Endothelial cell of umbilical vein (primary cell): ENCODE data around the gene STK32A. TPM values are rescaled to one million over a fixed set of nuclear protein-coding genes. Genes with fewer than 3 reads are reported as not detected.

Experiments
- BruUV-seq: library from RNA; stranded (reverse); fragments of 400-500 nt; replicated peaks from 2 replicates; lab custom pipeline; 2021; lab: Mats Ljungman, UMichigan
- CTCF ChIA-PET: fragments of 300-600, 350-600 bp; sonication (Branson Sonifier 250); formaldehyde crosslinking; loops from one replicate; lab custom pipeline; 2021; ENCODE audit warnings: antibody characterized with exemption, inconsistent platforms; lab: Charles Lee
- POLR2A ChIA-PET: fragments of 300-600, 350-600 bp; sonication (Branson Sonifier 250); formaldehyde crosslinking; loops from one replicate; lab custom pipeline; 2021; ENCODE audit warnings: antibody characterized with exemption, inconsistent platforms; lab: Charles Lee
- DNase-seq: peaks from one replicate; pipeline ENCODE4 v3.0.0-alpha.2; 2011; ENCODE audit warnings: low read depth, low spot score
- FAIRE-seq: peaks from 2 replicates; lab custom pipeline; 2011; peaks lifted over from hg19 to GRCh38; lab: Jason Lieb, UNC
- H2AFZ ChIP-seq: 2 replicates; pipeline ENCODE4 v1.6.0; 2012; ENCODE audit warnings: low read depth, low read length, control low read depth, inconsistent platforms
- H3K27ac ChIP-seq: 2 replicates; pipeline ENCODE4 v1.5.1; 2011; ENCODE audit warnings: low read depth, mild to moderate bottlenecking, control low read depth, low read length, moderate library complexity; ENCODE audit not compliant: insufficient read depth
- H3K27me3 ChIP-seq, 2 experiments: 2 replicates each; pipeline versions ENCODE4 v1.6.0 to v1.6.1; 2011; ENCODE audit warnings: low read length in 2 of 2, mixed read lengths in 1 of 2; ENCODE audit not compliant: control insufficient read depth in 2 of 2, insufficient read depth in 2 of 2
- H3K36me3 ChIP-seq, 2 experiments: 2 replicates in 1 of 2; 3 replicates in 1 of 2; pipeline ENCODE4 v1.5.1; 2011; ENCODE audit warnings: low read length in 2 of 2, mild to moderate bottlenecking in 1 of 2, moderate library complexity in 1 of 2; ENCODE audit not compliant: control insufficient read depth in 2 of 2, insufficient read depth in 2 of 2; ENCODE audit errors: extremely low read depth in 1 of 2
- H3K4me1 ChIP-seq: 3 replicates; pipeline ENCODE4 v1.5.1; 2011; ENCODE audit warnings: mild to moderate bottlenecking, low read length; ENCODE audit not compliant: control insufficient read depth, insufficient read depth; ENCODE audit errors: extremely low read depth
- H3K4me2 ChIP-seq: 2 replicates; pipeline ENCODE4 v1.6.1; 2011; ENCODE audit warnings: low read length, control low read depth, mixed read lengths; ENCODE audit not compliant: insufficient read depth
- H3K4me3 ChIP-seq, 3 experiments: fragments of 200-600 bp in 1 of 3; sonication (generic), shearing (Covaris generic) in 1 of 3; replicated peaks in 1 of 3; 2 replicates each; pipeline ENCODE4 v1.5.1; 2011 to 2016; ENCODE audit warnings: control low read depth in 3 of 3, low read length in 3 of 3, mild to moderate bottlenecking in 2 of 3, inconsistent platforms in 1 of 3, low read depth in 1 of 3, moderate library complexity in 1 of 3; ENCODE audit not compliant: insufficient read depth in 1 of 3
- H3K79me2 ChIP-seq: 2 replicates; pipeline ENCODE4 v1.6.0; 2012; ENCODE audit warnings: low read length, inconsistent platforms; ENCODE audit not compliant: control insufficient read depth, insufficient read depth
- H3K9ac ChIP-seq: replicated peaks from 2 replicates; pipeline ENCODE3; 2011; ENCODE audit warnings: low read length, control low read depth; ENCODE audit not compliant: insufficient read depth; ENCODE audit errors: extremely low read depth
- H3K9me1 ChIP-seq: replicated peaks from 3 replicates; pipeline ENCODE4 v1.6.0; 2011; ENCODE audit warnings: mild to moderate bottlenecking, low read length; ENCODE audit not compliant: control insufficient read depth, insufficient read depth; ENCODE audit errors: extremely low read depth
- H3K9me3 ChIP-seq: replicated peaks from 2 replicates; pipeline ENCODE4 v1.5.1; 2012; ENCODE audit warnings: low read length, inconsistent platforms; ENCODE audit not compliant: control insufficient read depth, insufficient read depth
- H4K20me1 ChIP-seq: replicated peaks from 2 replicates; pipeline ENCODE3; 2011; ENCODE audit warnings: mild to moderate bottlenecking, low read length; ENCODE audit not compliant: control insufficient read depth, insufficient read depth; ENCODE audit errors: extremely low read depth
- CTCF ChIP-seq, 2 donors: IDR thresholded peaks; 1 replicate in 1 of 2; 2 replicates in 1 of 2; pipeline ENCODE4 v1.5.1; 2011; ENCODE audit warnings: low read length in 2 of 2, mild to moderate bottlenecking in 2 of 2, moderate library complexity in 2 of 2, control low read depth in 1 of 2, inconsistent platforms in 1 of 2, low read depth in 1 of 2; ENCODE audit not compliant: insufficient read depth in 1 of 2; ENCODE audit errors: extremely low read depth in 1 of 2
- EZH2 ChIP-seq: IDR thresholded peaks from 2 replicates; pipeline ENCODE4 v1.6.1; 2012; ENCODE audit warnings: borderline replicate concordance, low read depth, mild to moderate bottlenecking, moderate library complexity, low read length, inconsistent platforms; ENCODE audit not compliant: severe bottlenecking
- FOS ChIP-seq: IDR thresholded peaks from 2 replicates; pipeline ENCODE4 v1.6.1; 2011; ENCODE audit warnings: mild to moderate bottlenecking, low read length, moderate library complexity, borderline replicate concordance; ENCODE audit not compliant: insufficient read depth
- GATA2 ChIP-seq: IDR thresholded peaks from 2 replicates; pipeline ENCODE4 v1.7.0; 2011; ENCODE audit warnings: low read depth, mild to moderate bottlenecking, moderate library complexity, mixed read lengths, low read length; ENCODE audit not compliant: insufficient read length, insufficient read depth
- JUN ChIP-seq: IDR thresholded peaks from 2 replicates; pipeline ENCODE4 v1.6.1; 2011; ENCODE audit warnings: borderline replicate concordance, low read depth; ENCODE audit not compliant: insufficient read length, insufficient read depth
- MAX ChIP-seq: IDR thresholded peaks from 2 replicates; pipeline ENCODE4 v1.6.1; 2011; ENCODE audit not compliant: insufficient read depth, insufficient read length
- MYC ChIP-seq: IDR thresholded peaks from one replicate; pipeline ENCODE4 v1.6.1; 2011; ENCODE audit warnings: mild to moderate bottlenecking, low read depth, low read length
- POLR2A ChIP-seq: IDR thresholded peaks from 2 replicates; pipeline ENCODE4 v1.6.1; 2012; ENCODE audit warnings: low read depth, mild to moderate bottlenecking, control low read depth, low read length
- POLR2AphosphoS5 ChIP-seq: IDR thresholded peaks from 2 replicates; pipeline ENCODE4 v1.6.1; 2012; ENCODE audit warnings: low read depth, mild to moderate bottlenecking, control low read depth, low read length, moderate library complexity; ENCODE audit not compliant: insufficient read depth
- dilution Hi-C: fragments of 300-500 bp; cut with MboI; formaldehyde crosslinking; loops from one replicate; pipeline ENCODE4 v1.15.0; 2019; ENCODE audit warnings: low sequenced_read_pairs; ENCODE audit not compliant: extremely low pct_ligation_motif_present
- intact Hi-C: fragments of 100-400 bp; cut with micrococcal nuclease; formaldehyde crosslinking; loops from one replicate; pipeline ENCODE4 v1.10.0; 2022
- polyA plus RNA-seq, 4 experiments: library from polyadenylated mRNA; depleted of rRNA in 3 of 4; stranded (reverse) in 3 of 4; unstranded in 1 of 4; fragments of >200 nt; gene quantifications; 2 replicates each; pipeline versions ENCODE4 v1.2.1 to v1.2.3, GENCODE V29; 2011 to 2012; ENCODE audit warnings: missing spikeins in 1 of 4
- total RNA-seq: library from RNA; stranded (reverse); gene quantifications from 2 replicates; pipeline ENCODE4 v1.2.3, GENCODE V29; 2021

Gene STK32A
- total and polyA plus RNA-seq, 2 donors (not counting 3 experiments of a cell fraction or from before 2014, with no cell fraction given): not detected

DNA sequence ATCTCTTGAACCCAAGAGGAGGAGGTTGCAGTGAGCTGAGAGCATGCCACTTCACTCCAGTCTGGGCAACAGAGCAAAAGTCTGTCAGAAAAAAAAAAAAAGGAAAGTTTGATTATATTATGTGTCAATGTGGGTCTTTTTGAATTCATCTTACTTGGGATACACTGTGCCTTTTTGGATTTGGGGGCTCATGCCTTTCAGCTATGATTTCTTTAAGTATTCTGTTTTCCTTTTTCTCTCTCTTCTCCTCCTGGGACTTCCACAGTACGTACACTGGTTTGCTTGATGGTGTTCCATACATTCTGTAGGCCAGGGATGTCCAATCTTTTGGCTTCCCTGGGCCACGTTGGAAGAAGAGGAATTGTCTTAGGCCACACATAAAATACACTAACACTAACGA lies 146.7 kb downstream of the STK32A start:
- Histone ChIP-seq H3K9me3 (no peaks in the 10 kb centered on the region), H3K9ac (no peak overlapping the region), H2AFZ (no peak overlapping the region), H3K4me2 (no peak overlapping the region), H3K9me1 (no peaks in the 10 kb centered on the region), H3K4me1 (no peaks in the 10 kb centered on the region), H3K27me3 (peaks cover 0 to 4% of the 10 kb centered on the region in 2 experiments), H3K79me2 (no peaks in the 10 kb centered on the region), H3K36me3 (no peaks in the 10 kb centered on the region), H3K4me3 (no peak overlapping the region), H4K20me1 (no peaks in the 10 kb centered on the region), H3K27ac (no peak overlapping the region)
- TF ChIP-seq MYC: no peak
- no peak for DNase-seq
- dilution Hi-C loops: no loop called here
- CTCF ChIA-PET: interaction anchor here (0.8 to 4.4 kb wide), 6 partner anchors 10 to 841 kb away, joined by 3 to 24 read pairs (median 5); no protein-coding TSS in a partner anchor
- intact Hi-C loops: no loop called here
- BruUV-seq: no TSS peak
- no peak for FAIRE-seq
- POLR2A ChIA-PET: no interaction called here

DNA sequence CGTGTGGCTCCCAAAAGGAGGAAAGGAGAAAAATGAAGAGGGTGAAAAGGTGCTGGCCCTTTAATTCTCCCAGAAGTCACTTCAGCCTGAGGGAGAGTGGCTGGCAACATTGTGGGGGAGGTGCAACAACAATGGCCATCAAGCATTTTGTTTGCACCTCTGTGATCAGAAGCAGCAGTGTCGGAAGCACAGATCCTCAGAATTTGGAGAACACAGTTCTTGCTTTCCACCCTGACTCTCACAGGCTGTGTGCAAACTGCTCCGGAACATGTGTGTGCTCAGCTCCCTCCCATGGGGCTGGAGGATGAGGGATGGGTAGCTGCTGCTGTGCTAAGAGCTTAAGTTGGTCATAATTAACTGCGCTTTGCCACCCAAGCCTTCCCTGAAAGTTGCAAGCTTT lies 147.9 kb downstream of the STK32A start:
- FAIRE-seq (no peak), DNase-seq (no peak)
- Histone ChIP-seq H2AFZ (peak overlapping the region; percentile 77), H3K4me3 (no peak overlapping the region), H3K36me3 (no peaks in the 10 kb centered on the region), H3K79me2 (no peaks in the 10 kb centered on the region), H3K4me2 (no peak overlapping the region), H3K4me1 (no peaks in the 10 kb centered on the region), H3K9me1 (no peaks in the 10 kb centered on the region), H3K27me3 (peaks cover 0 to 4% of the 10 kb centered on the region in 2 experiments), H4K20me1 (no peaks in the 10 kb centered on the region), H3K27ac (no peak overlapping the region), H3K9ac (no peak overlapping the region), H3K9me3 (no peaks in the 10 kb centered on the region)
- ChIA-PET CTCF (interaction anchor here (2.0 to 4.4 kb wide), 2 partner anchors 13 to 71 kb away, joined by 5 to 24 read pairs; no protein-coding TSS in a partner anchor), POLR2A (no interaction called here)
- dilution Hi-C loops (no loop called here), intact Hi-C loops (no loop called here)
- no peak for TF ChIP-seq CTCF (IDR thresholded peaks at IDR 0.05; ENCODE audit: extremely low read depth in 1 of 2, insufficient read depth in 1 of 2, low read depth in 1 of 2, low read length in 2 of 2)
- no peak for TF ChIP-seq JUN
- TF ChIP-seq MYC: no peak
- no peak for TF ChIP-seq FOS
- TF ChIP-seq POLR2AphosphoS5: no peak
- no peak for TF ChIP-seq GATA2
- TF ChIP-seq POLR2A: no peak
- TF ChIP-seq MAX: no peak
- TF ChIP-seq EZH2: no peak
- no TSS peak for BruUV-seq
